Activated CD4-positive, alpha-beta memory T cell treated with anti-CD3 and anti-CD28 coated beads for 36 hours (primary cell): ENCODE results near the gene SCART1. TPM values are rescaled to one million over a fixed set of nuclear protein-coding genes. Genes with fewer than 3 reads are reported as not detected.
A peak's percentile ranks its signal among the peaks of the same experiment; 100 is the strongest.
"Not testable (repeated sequence)": the region's sequence is repeated elsewhere in the genome, so short reads cannot be mapped to it uniquely, and the experiment has no call there.

Experiments
- CTCF ChIA-PET: fragments of 350-600 bp; sonication (Branson Sonifier 250); formaldehyde crosslinking; loops from one replicate; lab custom pipeline; 2021; ENCODE audit warnings: antibody characterized with exemption, inconsistent platforms; lab: Charles Lee
- POLR2A ChIA-PET: fragments of 350-600 bp; sonication (Branson Sonifier 250); formaldehyde crosslinking; loops from one replicate; lab custom pipeline; 2021; ENCODE audit warnings: antibody characterized with exemption; lab: Charles Lee
- DNase-seq: peaks from one replicate; pipeline ENCODE4 v3.0.0-alpha.2; 2020
- H3K27ac Mint-ChIP-seq: one replicate; pipeline ENCODE4 v1.8.0; 2021; ENCODE audit warnings: mixed read lengths
- H3K27me3 Mint-ChIP-seq: one replicate; pipeline ENCODE4 v1.8.0; 2021; ENCODE audit warnings: mixed read lengths
- H3K36me3 Mint-ChIP-seq: one replicate; pipeline ENCODE4 v1.8.0; 2021; ENCODE audit warnings: mixed read lengths
- H3K4me1 Mint-ChIP-seq: one replicate; pipeline ENCODE4 v1.8.0; 2021; ENCODE audit warnings: low read depth, mixed read lengths
- H3K4me3 Mint-ChIP-seq: one replicate; pipeline ENCODE4 v1.8.0; 2021; ENCODE audit warnings: mild to moderate bottlenecking, mixed read lengths
- H3K9me3 Mint-ChIP-seq: one replicate; pipeline ENCODE4 v1.8.0; 2021; ENCODE audit warnings: mixed read lengths
- intact Hi-C: fragments of 100-400 bp; cut with micrococcal nuclease; formaldehyde crosslinking; loops from one replicate; pipeline ENCODE4 v1.15.1; 2023
- total RNA-seq, 2 experiments: library from RNA; stranded (reverse); gene quantifications; one replicate each; pipeline ENCODE4 v1.2.3, GENCODE V29; 2021

The SCART1 gene
- total RNA-seq, 2 experiments from 2014 or later = 5.4 to 6.2 TPM

GRCh38 chr10:133439517-133440461 is 14.0 kb upstream of the SCART1 start:
- H3K27ac Mint-ChIP-seq = no peak overlapping the region
- intact Hi-C loops = no loop called here
- H3K9me3 Mint-ChIP-seq = no peaks in the 10 kb centered on the region
- H3K27me3 Mint-ChIP-seq = no peaks in the 10 kb centered on the region
- DNase-seq = no peak
- ChIA-PET CTCF (interaction anchor here (0.6 to 3.3 kb wide), 21 partner anchors 10 to 294 kb away, joined by 3 to 45 read pairs (median 6); no protein-coding TSS in a partner anchor), POLR2A (no interaction called here)
- H3K4me1 Mint-ChIP-seq = peaks cover 31% of the 10 kb centered on the region
- no peak overlapping the region for H3K4me3 Mint-ChIP-seq
- no peaks in the 10 kb centered on the region for H3K36me3 Mint-ChIP-seq

GRCh38 chr10:133440633-133441285 is 13.0 kb upstream of the SCART1 start:
- CTCF ChIA-PET = no interaction called here
- no peak overlapping the region for H3K27ac Mint-ChIP-seq

GRCh38 chr10:133441356-133441755 is 12.4 kb upstream of the SCART1 start:
- H3K4me1 Mint-ChIP-seq = peaks cover 31% of the 10 kb centered on the region
- DNase-seq, H3K9me3 Mint-ChIP-seq, H3K36me3 Mint-ChIP-seq, H3K27me3 Mint-ChIP-seq, intact Hi-C loops, POLR2A ChIA-PET, H3K4me3 Mint-ChIP-seq, H3K27ac Mint-ChIP-seq: not testable (repeated sequence)
- CTCF ChIA-PET = interaction anchor here (1.3 to 1.6 kb wide), 3 partner anchors 56 to 79 kb away, joined by 3 to 5 read pairs (median 4); no protein-coding TSS in a partner anchor

More at GRCh38 chr10:133440633-133441285, 13.0 kb upstream of the SCART1 start:
- peaks cover 31% of the 10 kb centered on the region for H3K4me1 Mint-ChIP-seq
- intact Hi-C loops = no loop called here
- no peaks in the 10 kb centered on the region for H3K27me3 Mint-ChIP-seq
- DNase-seq = no peak
- peaks cover 5% of the 10 kb centered on the region for H3K36me3 Mint-ChIP-seq
- POLR2A ChIA-PET = no interaction called here
- H3K4me3 Mint-ChIP-seq = no peak overlapping the region
- peaks cover 8% of the 10 kb centered on the region for H3K9me3 Mint-ChIP-seq

DNA sequence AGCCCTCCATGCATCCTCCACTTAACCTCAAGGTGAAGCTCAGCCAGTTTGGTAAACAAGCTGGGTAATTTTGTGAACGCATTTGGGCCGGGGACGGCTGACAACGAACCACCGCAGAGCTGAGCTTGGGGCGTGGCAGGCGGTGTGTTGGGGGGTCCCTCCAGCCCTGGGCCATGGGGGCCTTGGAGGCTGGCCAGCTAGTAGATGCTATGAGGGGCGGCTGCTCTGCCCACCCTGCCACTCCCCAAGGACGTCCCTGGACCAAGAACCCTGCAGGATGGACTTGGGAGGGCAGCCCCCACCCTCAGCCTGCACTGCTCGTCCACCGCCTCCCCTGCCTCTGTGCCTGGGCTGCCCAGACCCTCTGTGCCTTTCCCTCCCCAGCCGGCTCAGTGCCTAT is 12.0 kb upstream of the SCART1 start:
- CTCF ChIA-PET = interaction anchor here (1.3 to 1.6 kb wide), 3 partner anchors 55 to 79 kb away, joined by 3 to 5 read pairs (median 4); no protein-coding TSS in a partner anchor
- no peak overlapping the region for H3K27ac Mint-ChIP-seq
- H3K4me3 Mint-ChIP-seq = peak overlapping the region; percentile 26
- peaks cover 31% of the 10 kb centered on the region for H3K4me1 Mint-ChIP-seq
- no peaks in the 10 kb centered on the region for H3K27me3 Mint-ChIP-seq
- H3K36me3 Mint-ChIP-seq = peaks cover 6% of the 10 kb centered on the region
- no peak for DNase-seq
- POLR2A ChIA-PET = no interaction called here
- peaks cover 11% of the 10 kb centered on the region for H3K9me3 Mint-ChIP-seq
- intact Hi-C loops = loop anchor here (1.0 kb wide), 1 partner anchor 79 kb away; no protein-coding TSS in a partner anchor

DNA sequence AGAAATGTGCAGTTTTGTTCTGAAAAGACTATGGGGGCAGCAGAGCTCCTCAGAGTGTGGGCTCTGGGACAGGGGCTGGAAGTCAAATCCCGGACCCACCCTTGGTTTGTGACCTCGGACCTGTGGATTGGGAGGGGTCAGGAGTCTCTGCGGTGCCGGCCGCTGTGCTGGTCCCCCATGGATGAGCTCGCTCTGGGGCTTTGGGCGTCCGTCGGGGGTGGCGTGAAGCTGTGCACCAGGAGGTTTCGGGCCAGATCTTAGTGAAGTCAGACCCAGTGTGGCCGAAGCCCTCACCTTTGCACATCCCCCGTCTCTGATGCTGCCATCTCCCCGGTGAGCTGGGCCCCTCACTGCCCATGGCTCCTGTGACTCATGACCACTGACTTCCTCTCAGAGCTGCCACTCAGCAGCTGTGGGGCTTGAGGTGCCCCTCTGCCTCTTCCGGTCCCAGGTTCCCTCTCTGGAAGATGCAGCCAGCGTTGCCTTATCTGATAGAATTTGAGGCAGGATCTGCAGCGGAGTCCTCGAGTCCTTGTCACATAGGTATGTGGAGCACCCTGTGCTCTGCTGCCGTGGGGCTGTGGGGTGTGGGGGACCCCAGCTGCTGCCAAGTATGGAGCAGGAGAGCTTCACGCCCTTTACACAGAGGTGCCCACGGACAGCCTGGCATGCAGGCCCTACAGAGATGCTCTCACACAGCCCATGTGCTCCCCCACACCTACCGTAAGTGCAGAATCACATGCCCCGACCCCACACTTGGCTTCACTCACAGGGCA is 11.4 kb upstream of the SCART1 start:
- intact Hi-C loops = loop anchor here (1.0 kb wide), 1 partner anchor 78 kb away; no protein-coding TSS in a partner anchor
- POLR2A ChIA-PET = no interaction called here
- CTCF ChIA-PET = interaction anchor here (0.7 to 1.6 kb wide), 4 partner anchors 22 to 78 kb away, joined by 3 to 5 read pairs (median 4); no protein-coding TSS in a partner anchor
- peaks cover 31% of the 10 kb centered on the region for H3K4me1 Mint-ChIP-seq
- H3K27me3 Mint-ChIP-seq = no peaks in the 10 kb centered on the region
- H3K36me3 Mint-ChIP-seq = peaks cover 8% of the 10 kb centered on the region
- peak; percentile 59 for DNase-seq
- H3K4me3 Mint-ChIP-seq = peak overlapping the region; percentile 26
- peaks cover 17% of the 10 kb centered on the region for H3K9me3 Mint-ChIP-seq
- peak overlapping the region; percentile 30 for H3K27ac Mint-ChIP-seq

- no peak for DNase-seq
- Mint-ChIP-seq H3K27me3 (no peaks in the 10 kb centered on the region), H3K27ac (no peak overlapping the region), H3K4me3 (no peak overlapping the region), H3K4me1 (peaks cover 27% of the 10 kb centered on the region), H3K9me3 (peaks cover 26% of the 10 kb centered on the region), H3K36me3 (peaks cover 17% of the 10 kb centered on the region)
- CTCF ChIA-PET = interaction anchor here (1.3 to 1.6 kb wide), 2 partner anchors 54 to 73 kb away, joined by 3 to 5 read pairs; no protein-coding TSS in a partner anchor
- intact Hi-C loops = loop anchor here (1.0 kb wide), 1 partner anchor 77 kb away; no protein-coding TSS in a partner anchor
- POLR2A ChIA-PET = no interaction called here
Measured at GRCh38 chr10:133442967-133443924, 10.5 kb upstream of the SCART1 start.

DNA sequence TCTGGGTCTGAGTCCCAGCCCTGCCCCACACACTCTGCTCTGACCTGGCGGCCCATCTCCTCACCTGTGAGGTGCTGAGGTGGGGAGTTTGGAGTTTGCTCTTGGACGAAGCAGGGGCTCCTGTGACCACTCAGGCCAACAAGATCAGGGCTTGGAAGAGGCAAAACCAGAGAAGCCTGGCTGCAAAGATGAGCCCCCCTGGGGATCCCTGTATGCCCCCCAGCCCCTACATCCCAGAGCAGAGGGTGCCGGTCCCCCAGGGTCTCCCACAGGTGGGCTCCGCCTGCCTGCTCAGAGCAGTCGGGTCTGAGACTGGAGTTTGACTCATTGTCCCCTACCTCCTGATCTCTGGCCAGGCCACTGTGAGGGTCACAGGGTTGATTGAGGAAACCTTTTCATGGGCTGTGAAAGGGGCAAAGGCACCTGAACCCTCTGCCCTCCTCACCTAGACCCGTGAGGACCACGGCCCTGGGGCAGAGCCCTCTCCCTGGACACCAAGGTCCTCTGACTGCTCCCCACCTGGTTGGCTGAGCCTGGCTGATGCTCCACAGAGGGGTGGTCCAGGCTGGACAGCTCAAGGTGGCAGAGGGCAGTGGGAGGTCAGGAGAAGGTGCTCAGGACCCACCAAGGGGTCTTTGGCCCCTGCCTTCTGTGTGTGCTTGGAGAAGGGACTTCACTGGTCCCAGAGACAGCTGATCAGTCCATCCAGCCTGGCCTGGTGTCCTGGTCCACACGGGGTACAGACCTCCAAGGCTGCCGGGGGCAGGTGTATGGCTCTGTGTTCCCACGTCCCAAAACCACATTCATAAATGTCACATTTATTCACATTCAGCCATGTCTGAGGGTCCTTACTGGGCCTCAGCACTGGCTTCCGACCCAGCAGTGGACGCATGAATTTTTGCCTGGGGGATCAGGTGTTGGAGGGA is 9.1 kb upstream of the SCART1 start:
- Mint-ChIP-seq H3K9me3 (peaks cover 38% of the 10 kb centered on the region), H3K27me3 (no peaks in the 10 kb centered on the region), H3K27ac (no peak overlapping the region), H3K36me3 (peaks cover 22% of the 10 kb centered on the region), H3K4me3 (no peak overlapping the region), H3K4me1 (peaks cover 15% of the 10 kb centered on the region)
- ChIA-PET CTCF (no interaction called here), POLR2A (no interaction called here)
- no peak for DNase-seq
- intact Hi-C loops = no loop called here

DNA sequence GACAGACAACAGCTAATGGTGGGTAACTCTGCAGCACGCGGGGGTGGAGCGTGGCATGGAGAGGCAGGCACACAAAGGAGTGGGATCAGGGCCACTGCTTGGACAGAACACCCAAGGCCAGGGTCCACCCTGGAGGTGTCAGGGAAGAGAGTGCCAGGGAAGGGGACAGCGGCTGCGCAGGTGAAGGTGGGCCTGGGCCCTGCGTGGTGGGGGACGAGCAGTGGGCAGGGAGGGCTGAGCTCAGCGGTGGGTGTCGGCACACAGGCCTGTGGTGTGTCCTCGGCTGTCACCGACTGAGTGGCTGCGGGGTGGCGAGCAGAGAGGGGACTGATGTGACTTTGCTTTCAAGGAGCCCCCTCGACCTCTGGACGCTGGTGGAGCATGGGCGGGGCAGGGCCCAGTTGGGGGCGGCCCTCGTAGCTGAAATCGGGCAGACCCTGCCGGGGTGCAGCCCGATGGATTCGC is 8.4 kb upstream of the SCART1 start:
- H3K4me3 Mint-ChIP-seq = no peak overlapping the region
- H3K36me3 Mint-ChIP-seq = peaks cover 22% of the 10 kb centered on the region
- POLR2A ChIA-PET = no interaction called here
- DNase-seq = no peak
- no peak overlapping the region for H3K27ac Mint-ChIP-seq
- H3K9me3 Mint-ChIP-seq = peaks cover 38% of the 10 kb centered on the region
- H3K27me3 Mint-ChIP-seq = no peaks in the 10 kb centered on the region
- CTCF ChIA-PET = no interaction called here
- intact Hi-C loops = no loop called here
- peaks cover 15% of the 10 kb centered on the region for H3K4me1 Mint-ChIP-seq

- H3K9me3 Mint-ChIP-seq = peaks cover 38% of the 10 kb centered on the region
- H3K27ac Mint-ChIP-seq = no peak overlapping the region
- H3K27me3 Mint-ChIP-seq = no peaks in the 10 kb centered on the region
- POLR2A ChIA-PET = no interaction called here
- peaks cover 15% of the 10 kb centered on the region for H3K4me1 Mint-ChIP-seq
- DNase-seq = no peak
- intact Hi-C loops = no loop called here
- peaks cover 22% of the 10 kb centered on the region for H3K36me3 Mint-ChIP-seq
- H3K4me3 Mint-ChIP-seq = no peak overlapping the region
- CTCF ChIA-PET = no interaction called here
Measured at GRCh38 chr10:133445751-133446708, 7.7 kb upstream of the SCART1 start.
